Dermis blood vessel endothelial cell (primary cell): ENCODE measurements around the gene TACC2. TPM values are rescaled to one million over a fixed set of nuclear protein-coding genes. Genes with fewer than 3 reads are reported as not detected.
A peak's percentile ranks its signal among the peaks of the same experiment; 100 is the strongest.

Source experiments
- DNase-seq: peaks from one replicate; pipeline ENCODE4 v3.0.0; 2010
- total RNA-seq: library from RNA; depleted of rRNA; stranded (reverse); fragments of >200 nt; gene quantifications from 2 replicates; pipeline ENCODE4 v1.2.3, GENCODE V29; 2014

The TACC2 gene
- total RNA-seq, 1 donor from 2014 or later: 3.6 TPM

GRCh38 chr10:122282253-122282671 lies 293.3 kb downstream of the TACC2 start:
- DNase-seq: no peak

DNA sequence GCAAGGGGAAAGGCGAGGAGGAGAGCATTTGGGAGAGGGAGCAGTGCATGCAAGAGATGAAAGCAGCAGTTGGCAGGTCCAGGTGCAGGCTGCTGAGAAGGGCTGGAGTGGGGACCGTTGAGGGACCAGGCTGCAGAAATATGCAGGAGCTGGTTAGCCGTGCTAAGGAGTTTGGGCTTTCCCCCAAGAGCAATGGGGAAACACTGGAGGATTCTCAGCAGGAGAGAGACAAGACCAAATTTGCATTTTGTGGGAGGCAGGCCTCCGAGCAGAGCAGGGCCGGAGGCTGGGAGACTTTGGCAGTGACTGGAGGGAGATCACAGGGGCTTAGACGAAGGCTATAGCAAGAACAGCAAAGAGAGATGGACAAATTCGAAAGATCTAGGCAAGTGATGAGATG lies 293.9 kb downstream of the TACC2 start:
- no peak for DNase-seq

DNA sequence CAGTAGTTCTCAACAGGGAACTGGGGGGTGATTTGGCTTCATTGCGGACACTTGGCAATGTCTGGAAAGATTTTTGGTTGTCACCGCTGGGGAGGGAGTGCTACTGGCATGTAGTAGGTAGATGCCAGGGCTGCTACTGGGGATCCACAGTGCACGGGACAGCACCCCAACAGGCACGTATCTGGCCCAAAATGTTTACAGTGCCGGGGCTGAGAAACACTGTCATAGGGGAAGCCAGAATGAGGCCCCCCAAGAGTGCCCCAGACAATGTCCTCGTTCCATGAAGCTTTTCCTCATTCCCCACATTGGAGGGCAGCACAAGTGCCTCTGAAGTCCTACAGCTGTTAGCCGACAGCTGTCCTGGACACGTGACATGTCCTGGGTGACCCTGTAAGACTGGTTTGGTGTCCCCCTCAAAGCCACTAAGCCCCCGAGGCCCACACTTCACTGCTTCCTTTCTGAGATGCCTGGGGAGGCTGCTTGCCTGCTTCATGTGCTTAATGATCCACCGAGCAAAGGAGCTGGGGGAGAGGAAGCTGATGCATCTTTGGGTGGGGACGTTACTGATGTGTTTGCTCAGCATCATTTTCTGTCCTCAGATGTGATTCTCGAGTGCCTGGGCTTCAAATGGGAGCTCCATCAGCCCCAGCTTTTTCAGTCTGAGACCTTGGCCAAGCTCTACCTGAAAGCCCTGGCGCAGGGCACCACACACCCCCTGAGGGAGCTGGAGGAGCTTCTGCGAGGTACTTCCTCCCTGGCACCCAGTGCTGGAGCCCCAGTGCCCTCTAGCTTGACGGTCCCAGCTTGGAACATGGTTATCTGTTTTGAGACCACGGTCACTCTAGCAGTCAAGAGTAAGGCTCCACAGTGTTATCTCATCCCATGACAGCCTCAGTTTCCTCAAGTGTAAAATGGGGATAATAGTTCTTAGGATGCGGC lies 296.8 kb downstream of the TACC2 start:
- no peak for DNase-seq

DNA sequence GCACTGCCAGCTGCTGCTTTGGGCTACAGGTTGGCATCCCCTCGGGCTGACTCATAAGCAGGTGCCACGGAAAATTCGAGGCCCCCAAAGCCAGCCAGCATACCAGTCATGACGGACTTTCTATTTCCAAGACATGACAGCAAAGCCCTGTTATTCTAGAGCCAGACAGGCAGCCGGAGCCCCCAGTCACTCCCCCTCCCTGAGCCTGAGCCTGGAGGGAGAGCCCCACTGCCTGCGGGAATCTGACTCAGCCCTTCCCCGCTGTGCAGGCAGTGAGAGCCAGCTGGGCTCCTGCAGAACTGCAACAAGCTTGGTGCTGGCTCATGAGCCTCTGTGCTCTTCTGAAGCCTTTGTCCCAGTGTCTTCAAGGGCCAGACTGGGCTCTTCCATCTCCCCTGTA lies 297.9 kb downstream of the TACC2 start:
- DNase-seq: peak; percentile 9

GRCh38 chr10:122287570-122287969 lies 298.6 kb downstream of the TACC2 start:
- no peak for DNase-seq

DNA sequence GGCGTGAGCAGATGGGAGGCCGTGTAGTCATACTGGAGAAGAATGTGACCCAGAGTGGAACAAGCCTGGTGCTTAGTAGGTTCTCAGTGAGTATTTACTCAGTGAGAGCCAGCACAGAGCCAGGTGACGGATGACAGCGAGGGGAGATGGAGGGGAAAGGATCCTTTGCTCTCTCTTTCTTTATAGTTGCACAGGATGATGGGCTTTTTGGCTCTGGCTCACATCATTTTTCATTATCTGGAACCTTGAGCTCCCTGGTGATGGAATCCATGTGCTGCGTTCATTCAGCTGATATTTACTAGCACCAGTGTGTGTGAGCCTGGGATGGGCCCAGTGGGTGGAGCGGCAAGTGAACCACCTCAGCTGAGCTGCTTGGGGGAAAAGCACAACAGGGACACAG lies 299.3 kb downstream of the TACC2 start:
- no peak for DNase-seq

GRCh38 chr10:122288917-122289316 lies 300.0 kb downstream of the TACC2 start:
- DNase-seq: no peak

- no peak for DNase-seq
Measured at GRCh38 chr10:122290334-122290733, 301.4 kb downstream of the TACC2 start.

GRCh38 chr10:122290833-122291532 lies 302.0 kb downstream of the TACC2 start:
- DNase-seq: no peak

DNA sequence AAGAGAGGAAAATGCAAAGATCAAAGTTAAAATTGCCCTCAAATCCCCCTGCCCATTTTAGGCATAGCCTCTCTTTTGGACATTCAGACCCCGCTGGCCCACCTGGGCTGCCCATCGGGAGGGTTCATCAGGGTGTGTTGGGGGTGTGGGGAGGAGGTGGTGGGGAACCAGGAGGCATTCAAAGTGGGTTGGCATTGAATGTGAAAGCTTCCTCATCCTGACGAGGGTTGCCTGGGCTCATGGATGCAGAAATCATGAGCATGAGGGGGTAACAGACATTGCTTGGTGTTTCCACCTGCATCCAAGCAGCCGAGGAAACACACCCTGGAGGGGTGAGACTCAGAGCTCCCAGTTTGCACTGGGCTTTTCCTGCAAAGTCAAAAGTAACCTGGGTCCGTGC lies 302.8 kb downstream of the TACC2 start:
- no peak for DNase-seq

DNA sequence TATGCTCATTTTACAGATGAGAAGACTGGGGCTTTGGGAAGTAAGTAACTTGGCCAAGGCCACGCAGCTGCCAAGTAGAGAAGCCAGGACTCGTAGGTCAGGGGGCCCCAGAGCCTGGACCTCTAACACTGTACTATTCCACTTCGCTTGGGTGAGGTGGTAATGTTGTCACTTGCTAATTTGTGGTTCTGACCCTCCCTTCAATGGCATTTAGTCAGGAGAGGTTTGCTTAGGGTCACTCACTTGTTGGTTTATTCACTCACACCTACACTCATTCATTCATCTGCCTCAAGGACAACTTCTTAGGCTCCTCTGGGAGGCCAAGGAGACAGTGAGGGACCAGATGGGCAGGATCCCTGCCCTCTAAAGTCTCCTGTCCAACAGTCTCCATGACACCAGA lies 303.4 kb downstream of the TACC2 start:
- no peak for DNase-seq

- DNase-seq: no peak
Measured at GRCh38 chr10:122293156-122293960, 304.4 kb downstream of the TACC2 start.

- no peak for DNase-seq
Measured at GRCh38 chr10:122293961-122294380, 305.0 kb downstream of the TACC2 start.

DNA sequence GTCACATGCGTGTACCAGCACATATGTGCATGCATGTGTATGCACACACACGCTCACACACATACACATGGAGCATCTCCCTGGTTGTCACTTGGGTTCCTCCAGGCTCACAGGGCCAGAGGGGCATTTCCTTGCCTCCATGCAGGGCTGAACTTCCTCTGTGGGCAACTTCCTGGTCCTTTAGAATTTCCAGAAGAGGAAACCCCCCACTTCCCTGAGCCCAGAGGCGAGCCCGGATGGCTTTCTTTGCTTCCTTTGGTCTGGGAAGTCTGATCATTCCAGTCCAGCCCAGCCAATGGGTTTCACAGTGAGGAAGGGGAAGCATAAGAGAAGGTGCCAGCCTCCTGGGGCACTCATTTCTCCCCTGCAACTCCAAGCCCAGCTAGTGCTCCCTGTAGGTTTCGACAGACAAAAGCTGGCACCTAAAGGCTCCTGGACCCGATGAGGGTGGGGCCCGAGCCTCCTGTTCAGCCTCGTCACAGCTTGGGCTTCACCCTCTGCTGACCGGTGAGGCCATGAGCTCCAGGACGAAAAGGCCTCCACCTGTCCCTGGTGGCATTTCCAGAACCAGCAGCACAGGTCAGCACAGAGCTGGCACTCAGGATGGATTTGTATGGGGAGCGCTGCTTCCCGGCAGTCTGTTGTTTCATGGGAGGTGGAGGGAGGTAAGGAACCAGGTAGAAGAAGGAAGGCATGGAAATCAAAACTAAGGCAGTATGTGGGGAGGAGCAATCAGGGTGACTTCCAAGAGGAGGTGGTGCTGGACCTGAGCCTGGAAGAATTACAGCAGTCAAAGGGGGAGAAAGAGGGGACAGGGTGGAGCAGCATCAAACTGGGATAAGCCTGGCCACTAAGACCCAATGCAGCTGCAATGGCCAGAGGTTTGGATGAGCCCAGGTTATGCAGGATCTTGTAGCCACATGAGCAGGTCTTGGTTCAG lies 305.8 kb downstream of the TACC2 start:
- DNase-seq: no peak

GRCh38 chr10:122295451-122295809 lies 306.5 kb downstream of the TACC2 start:
- no peak for DNase-seq

GRCh38 chr10:122296363-122297120 lies 307.6 kb downstream of the TACC2 start:
- DNase-seq: no peak

DNA sequence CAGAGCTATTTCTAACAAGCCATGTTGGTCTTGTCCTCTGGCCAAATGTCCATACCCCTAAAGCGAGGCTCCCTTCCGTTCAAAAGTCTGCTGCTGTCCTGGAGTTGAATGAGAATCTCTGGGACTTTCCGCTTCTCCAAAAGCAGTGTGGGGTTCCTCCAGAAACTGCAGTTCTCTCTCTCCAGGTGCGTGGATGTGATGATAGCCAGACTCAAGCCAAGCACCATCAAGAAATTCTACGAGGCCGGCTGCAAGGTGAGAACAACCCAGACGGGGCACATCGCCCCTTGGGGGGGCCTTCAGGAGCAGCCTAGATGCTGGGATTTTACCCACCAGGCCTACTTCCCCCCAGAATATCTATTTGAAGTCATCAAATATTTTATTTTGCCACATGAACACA lies 308.6 kb downstream of the TACC2 start:
- DNase-seq: no peak

DNA sequence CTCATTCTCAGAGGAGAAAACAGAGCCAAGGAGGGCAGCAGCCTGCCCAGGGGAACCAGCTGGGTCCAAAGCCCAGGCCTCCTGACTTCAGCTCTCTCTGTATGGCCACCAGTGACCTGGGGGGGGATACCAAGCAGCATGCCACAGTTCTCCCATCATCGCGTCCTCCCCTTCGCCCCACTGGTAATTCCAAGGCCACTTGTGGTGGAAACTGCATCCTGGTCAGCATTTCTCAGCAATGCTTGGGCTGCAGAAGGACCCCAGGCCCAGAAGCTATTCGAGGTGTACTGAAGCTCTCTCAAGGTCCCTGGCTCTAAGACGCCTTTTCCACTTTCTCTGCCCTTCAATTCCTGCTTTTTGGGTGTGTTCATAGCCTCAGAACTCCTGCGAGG lies 309.2 kb downstream of the TACC2 start:
- DNase-seq: no peak

DNA sequence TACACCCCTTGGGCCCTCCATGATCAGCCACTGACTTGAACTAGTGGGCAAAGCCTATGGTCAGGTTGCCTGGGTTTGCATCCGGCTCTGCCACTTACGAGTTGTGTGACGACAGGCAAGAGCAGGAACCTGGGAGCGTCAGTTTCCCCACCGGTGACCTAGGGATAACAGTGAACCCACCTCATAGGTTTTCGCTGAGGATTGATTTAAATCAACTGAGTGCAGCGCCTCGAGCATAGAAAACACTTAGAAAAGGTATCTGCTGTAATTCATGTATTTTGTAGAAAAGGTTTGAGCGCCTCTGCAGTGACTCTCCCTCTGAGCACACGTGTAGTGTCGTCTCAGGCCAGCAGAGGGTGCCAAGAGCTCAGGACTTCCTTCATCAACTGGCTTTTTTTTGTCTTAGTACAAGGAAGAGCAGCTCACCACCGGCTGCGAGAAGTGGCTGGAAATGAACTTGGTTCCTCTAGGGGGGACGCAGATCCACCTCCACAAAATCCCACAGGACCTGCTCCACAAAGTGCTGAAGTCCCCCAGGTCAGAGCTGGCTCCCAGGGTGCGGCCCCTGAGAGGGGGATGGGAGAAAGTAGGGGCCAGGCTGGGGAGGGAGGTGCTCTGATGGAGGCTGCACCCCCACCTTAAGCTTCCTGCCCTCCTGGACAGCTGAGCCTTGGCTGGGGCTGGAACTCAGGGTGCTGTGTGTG lies 309.8 kb downstream of the TACC2 start:
- DNase-seq: peak; percentile 89

DNA sequence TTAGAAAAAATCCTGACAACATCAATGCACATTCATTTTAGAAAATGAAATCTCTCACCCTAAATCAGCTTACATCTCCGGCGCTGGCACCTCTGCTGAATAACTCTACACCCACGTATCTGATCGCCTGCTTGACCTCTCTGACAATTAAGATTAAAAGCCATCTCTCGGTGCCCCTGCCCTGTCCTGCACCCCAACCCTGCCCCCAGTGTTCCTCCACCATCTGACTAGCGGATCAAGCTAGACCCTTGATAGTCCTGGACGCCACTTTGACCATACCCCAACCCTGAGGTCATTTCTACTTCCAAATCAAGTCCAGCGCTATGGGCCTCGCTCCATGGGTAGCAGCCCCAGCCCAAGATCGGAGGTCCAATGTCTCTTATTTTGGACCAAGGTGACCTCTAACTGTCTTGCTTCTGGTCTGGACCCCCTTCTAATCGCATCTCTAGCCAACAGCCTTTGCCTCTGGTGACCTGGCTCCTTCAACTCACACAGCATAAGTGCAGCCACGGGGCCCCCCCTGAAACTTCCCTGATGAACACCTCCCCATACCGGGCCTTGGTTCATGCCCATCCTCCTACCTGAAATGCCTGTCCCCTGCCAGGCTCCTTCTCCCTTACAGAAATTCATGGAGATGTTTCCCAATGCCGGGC lies 310.6 kb downstream of the TACC2 start:
- no peak for DNase-seq
